Ishikawa (cell line): ENCODE data around the gene DIP2B.

Experiments used
- CEBPB ChIP-seq: IDR thresholded peaks from 2 replicates; pipeline ENCODE4 v1.6.1; 2012
- CREB1 ChIP-seq: IDR thresholded peaks from 2 replicates; pipeline ENCODE4 v1.6.1; 2012; ENCODE audit warnings: low read depth
- EGR1 ChIP-seq: IDR thresholded peaks from 2 replicates; pipeline ENCODE4 v1.6.1; 2012
- EP300 ChIP-seq: IDR thresholded peaks from 2 replicates; pipeline ENCODE4 v1.6.1; 2012; ENCODE audit warnings: borderline replicate concordance
- FOXM1 ChIP-seq: IDR thresholded peaks from 2 replicates; pipeline ENCODE4 v1.6.1; 2012; ENCODE audit warnings: low read depth, borderline replicate concordance
- MAX ChIP-seq: IDR thresholded peaks from 2 replicates; pipeline ENCODE4 v1.6.1; 2012
- RAD21 ChIP-seq: IDR thresholded peaks from 2 replicates; pipeline ENCODE4 v1.6.1; 2012; ENCODE audit warnings: low read depth
- REST ChIP-seq: IDR thresholded peaks from 2 replicates; pipeline ENCODE4 v1.6.1; 2012; ENCODE audit warnings: low read depth, mild to moderate bottlenecking
- TAF1 ChIP-seq: IDR thresholded peaks from 2 replicates; pipeline ENCODE4 v1.6.1; 2012; ENCODE audit warnings: low read depth, mild to moderate bottlenecking
- YY1 ChIP-seq: IDR thresholded peaks from 2 replicates; pipeline ENCODE4 v1.6.1; 2012; ENCODE audit warnings: low read depth
- ZBTB7A ChIP-seq: IDR thresholded peaks from 2 replicates; pipeline ENCODE4 v1.6.1; 2012; ENCODE audit warnings: low read depth
- TF ChIP-seq, protein P1 (sequence below): IDR thresholded peaks from 2 replicates; pipeline ENCODE4 v1.6.1; 2012

DNA sequence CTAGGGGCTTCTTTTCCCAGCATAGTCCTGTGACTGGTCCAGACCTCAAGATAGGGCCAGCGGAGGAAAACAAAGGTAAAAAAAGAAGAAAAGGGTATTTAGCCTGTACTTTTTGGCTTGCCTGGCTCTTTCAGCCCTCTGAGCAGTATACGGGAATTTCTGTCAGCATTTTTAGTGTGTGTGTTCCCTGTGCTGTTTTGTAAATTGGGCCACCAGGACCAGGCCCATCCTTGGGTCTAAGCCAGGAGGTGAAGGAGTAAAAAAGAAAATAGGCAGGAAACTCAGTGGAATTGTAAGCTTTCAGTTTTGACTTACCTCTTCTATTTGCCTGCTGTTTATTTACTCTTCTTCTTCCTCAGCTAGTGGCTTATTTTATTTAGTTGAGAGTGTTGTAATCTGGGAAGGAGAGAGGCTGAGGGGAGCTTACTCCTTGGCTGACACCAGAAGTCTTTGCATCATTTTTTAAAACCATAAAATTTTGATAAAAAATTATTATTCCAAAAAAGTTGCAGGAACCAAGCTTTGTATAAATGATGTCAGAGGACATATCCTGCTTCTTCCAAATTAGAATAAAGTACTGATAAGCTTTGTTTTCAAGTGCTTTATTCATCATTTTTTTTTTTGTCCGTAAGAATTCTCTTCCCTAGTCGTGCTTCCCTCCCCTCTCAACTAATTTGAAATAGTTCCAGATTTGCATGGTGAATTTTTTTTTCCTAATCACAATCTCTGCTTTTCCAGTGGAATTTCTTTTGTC is 63.7 kb downstream of the DIP2B start:
- TF ChIP-seq TAF1, result no peak
- TF ChIP-seq YY1, result no peak
- no peak for TF ChIP-seq RAD21
- TF ChIP-seq CREB1, result no peak
- no peak for TF ChIP-seq EP300
- no peak for TF ChIP-seq FOXM1
- no peak for TF ChIP-seq CEBPB
- TF ChIP-seq EGR1, result no peak
- TF ChIP-seq MAX, result no peak
- TF ChIP-seq, protein P1, sequence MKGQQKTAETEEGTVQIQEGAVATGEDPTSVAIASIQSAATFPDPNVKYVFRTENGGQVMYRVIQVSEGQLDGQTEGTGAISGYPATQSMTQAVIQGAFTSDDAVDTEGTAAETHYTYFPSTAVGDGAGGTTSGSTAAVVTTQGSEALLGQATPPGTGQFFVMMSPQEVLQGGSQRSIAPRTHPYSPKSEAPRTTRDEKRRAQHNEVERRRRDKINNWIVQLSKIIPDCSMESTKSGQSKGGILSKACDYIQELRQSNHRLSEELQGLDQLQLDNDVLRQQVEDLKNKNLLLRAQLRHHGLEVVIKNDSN, result no peak
- TF ChIP-seq ZBTB7A, result no peak
- no peak for TF ChIP-seq REST
